DND-41 (cell line): ENCODE measurements around the gene SETBP1.

Experiments
- EZH2 ChIP-seq: IDR thresholded peaks from 3 replicates; pipeline ENCODE4 v1.6.1; 2012; ENCODE audit warnings: borderline replicate concordance, low read depth, mild to moderate bottlenecking, moderate library complexity, low read length, inconsistent platforms; ENCODE audit not compliant: severe bottlenecking
- TF ChIP-seq, protein P1 (sequence below): IDR thresholded peaks from 2 replicates; pipeline ENCODE4 v1.5.1; 2012; ENCODE audit warnings: borderline replicate concordance, low read length, moderate library complexity, mild to moderate bottlenecking; ENCODE audit not compliant: poor library complexity, severe bottlenecking; ENCODE audit errors: extremely low read depth

DNA sequence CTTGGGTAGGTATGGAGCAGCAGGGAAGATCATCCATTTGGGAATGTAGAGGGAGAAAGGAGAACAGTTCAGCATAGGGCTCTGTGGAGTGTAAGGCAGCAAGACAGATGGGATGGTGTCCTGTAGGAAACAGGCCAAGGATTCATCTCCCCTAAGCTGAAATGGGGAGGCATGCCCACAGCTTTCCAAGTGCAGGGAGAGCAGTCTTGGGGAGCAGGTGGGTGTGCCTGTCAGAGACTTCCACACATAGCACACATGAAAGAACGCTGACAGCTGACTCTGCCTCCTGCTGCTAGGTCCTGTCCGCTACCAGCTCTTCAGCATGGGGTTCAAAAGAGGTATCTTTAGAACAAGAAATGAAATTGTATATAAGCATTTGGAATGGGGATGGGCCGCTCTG is 9.0 kb downstream of the SETBP1 start:
- TF ChIP-seq, protein P1, sequence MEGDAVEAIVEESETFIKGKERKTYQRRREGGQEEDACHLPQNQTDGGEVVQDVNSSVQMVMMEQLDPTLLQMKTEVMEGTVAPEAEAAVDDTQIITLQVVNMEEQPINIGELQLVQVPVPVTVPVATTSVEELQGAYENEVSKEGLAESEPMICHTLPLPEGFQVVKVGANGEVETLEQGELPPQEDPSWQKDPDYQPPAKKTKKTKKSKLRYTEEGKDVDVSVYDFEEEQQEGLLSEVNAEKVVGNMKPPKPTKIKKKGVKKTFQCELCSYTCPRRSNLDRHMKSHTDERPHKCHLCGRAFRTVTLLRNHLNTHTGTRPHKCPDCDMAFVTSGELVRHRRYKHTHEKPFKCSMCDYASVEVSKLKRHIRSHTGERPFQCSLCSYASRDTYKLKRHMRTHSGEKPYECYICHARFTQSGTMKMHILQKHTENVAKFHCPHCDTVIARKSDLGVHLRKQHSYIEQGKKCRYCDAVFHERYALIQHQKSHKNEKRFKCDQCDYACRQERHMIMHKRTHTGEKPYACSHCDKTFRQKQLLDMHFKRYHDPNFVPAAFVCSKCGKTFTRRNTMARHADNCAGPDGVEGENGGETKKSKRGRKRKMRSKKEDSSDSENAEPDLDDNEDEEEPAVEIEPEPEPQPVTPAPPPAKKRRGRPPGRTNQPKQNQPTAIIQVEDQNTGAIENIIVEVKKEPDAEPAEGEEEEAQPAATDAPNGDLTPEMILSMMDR, result no peak
- no peak for TF ChIP-seq EZH2
